Liver (tissue), 9 donors: Measurements from ENCODE around the gene ARRDC5. TPM values are rescaled to one million over a fixed set of nuclear protein-coding genes. Genes with fewer than 3 reads are reported as not detected.

Experiments used
- DNase-seq: peaks from one replicate; pipeline ENCODE4 v3.0.0-alpha.2; 2017; ENCODE audit warnings: low spot score
- H3K27ac ChIP-seq, 2 donors: one replicate each; pipeline ENCODE4 v1.7.0; 2013; ENCODE audit warnings: inconsistent platforms in 2 of 2, low read length in 2 of 2, control low read depth in 1 of 2, low read depth in 1 of 2, mild to moderate bottlenecking in 1 of 2
- H3K27me3 ChIP-seq, 4 donors: one replicate each; pipeline versions ENCODE4 v1.6.1 to v1.7.0; 2013; ENCODE audit warnings: low read length in 3 of 4, inconsistent platforms in 1 of 4, mild to moderate bottlenecking in 1 of 4, moderate library complexity in 1 of 4; ENCODE audit not compliant: control insufficient read depth in 4 of 4, insufficient read depth in 4 of 4
- H3K36me3 ChIP-seq, 4 donors: one replicate each; pipeline versions ENCODE4 v1.6.1 to v1.7.0; 2013; ENCODE audit warnings: low read length in 3 of 4, mild to moderate bottlenecking in 3 of 4, low read depth in 1 of 4, moderate library complexity in 1 of 4; ENCODE audit not compliant: control insufficient read depth in 4 of 4, insufficient read depth in 3 of 4
- H3K4me1 ChIP-seq, 4 donors: one replicate each; pipeline versions ENCODE4 v1.6.1 to v1.7.0; 2013; ENCODE audit warnings: low read length in 3 of 4, mild to moderate bottlenecking in 3 of 4, moderate library complexity in 1 of 4; ENCODE audit not compliant: control insufficient read depth in 4 of 4, insufficient read depth in 4 of 4
- H3K4me3 ChIP-seq, 3 donors: one replicate each; pipeline versions ENCODE4 v1.6.1 to v1.7.0; 2013; ENCODE audit warnings: low read length in 3 of 3, control low read depth in 1 of 3, low read depth in 1 of 3, mild to moderate bottlenecking in 1 of 3
- H3K9ac ChIP-seq, 2 donors: one replicate each; pipeline ENCODE4 v1.7.0; 2013; ENCODE audit warnings: low read length in 2 of 2, mild to moderate bottlenecking in 2 of 2, moderate library complexity in 2 of 2, control low read depth in 1 of 2, low read depth in 1 of 2
- H3K9me3 ChIP-seq, 4 donors: one replicate each; pipeline versions ENCODE4 v1.6.1 to v1.7.0; 2013; ENCODE audit warnings: low read length in 3 of 4; ENCODE audit not compliant: control insufficient read depth in 4 of 4
- CTCF ChIP-seq: fragments of 150-350 bp; IDR thresholded peaks from 2 replicates; pipeline ENCODE4 v1.5.1; 2017; ENCODE audit warnings: improper control_type of control experiment, low read depth, low read length; ENCODE audit not compliant: missing input control
- EGR1 ChIP-seq, 2 donors: IDR thresholded peaks; 2 replicates each; pipeline ENCODE4 v1.6.1; 2016 to 2018; ENCODE audit warnings: antibody characterized with exemption in 2 of 2, low read depth in 2 of 2
- FOXA1 ChIP-seq: IDR thresholded peaks from 2 replicates; pipeline ENCODE4 v1.6.1; 2016; ENCODE audit warnings: antibody characterized with exemption
- GABPA ChIP-seq, 2 donors: IDR thresholded peaks in 1 of 2; conservative IDR thresholded peaks in 1 of 2; 2 replicates each; pipeline ENCODE4 v1.6.1; 2016; ENCODE audit warnings: antibody characterized with exemption in 2 of 2, mild to moderate bottlenecking in 1 of 2, moderate library complexity in 1 of 2
- HNF4A ChIP-seq, 2 donors: conservative IDR thresholded peaks; 2 replicates each; pipeline ENCODE4 v1.6.1; 2016; ENCODE audit warnings: antibody characterized with exemption in 2 of 2, mild to moderate bottlenecking in 2 of 2
- HNF4G ChIP-seq: IDR thresholded peaks from 2 replicates; pipeline ENCODE4 v1.6.1; 2016; ENCODE audit warnings: antibody characterized with exemption
- JUND ChIP-seq, 2 donors: IDR thresholded peaks; 2 replicates each; pipeline ENCODE4 v1.6.1; 2016; ENCODE audit warnings: antibody characterized with exemption in 2 of 2
- NR2F2 ChIP-seq: IDR thresholded peaks from 2 replicates; pipeline ENCODE4 v1.6.1; 2016; ENCODE audit warnings: antibody characterized with exemption
- RAD21 ChIP-seq, 2 donors: IDR thresholded peaks; 2 replicates each; pipeline ENCODE4 v1.6.1; 2016; ENCODE audit warnings: antibody characterized with exemption in 2 of 2, mild to moderate bottlenecking in 2 of 2
- RXRA ChIP-seq, 2 donors: IDR thresholded peaks; 2 replicates each; pipeline ENCODE4 v1.6.1; 2017 to 2018; ENCODE audit warnings: antibody characterized with exemption in 2 of 2, mild to moderate bottlenecking in 1 of 2
- SP1 ChIP-seq: IDR thresholded peaks from 2 replicates; pipeline ENCODE4 v1.6.1; 2018; ENCODE audit warnings: antibody characterized with exemption, mild to moderate bottlenecking
- TAF1 ChIP-seq: conservative IDR thresholded peaks from 2 replicates; pipeline ENCODE4 v1.6.1; 2016; ENCODE audit warnings: antibody characterized with exemption, mild to moderate bottlenecking
- YY1 ChIP-seq: IDR thresholded peaks from 2 replicates; pipeline ENCODE4 v1.6.1; 2016; ENCODE audit warnings: antibody characterized with exemption, mild to moderate bottlenecking
- ZBTB33 ChIP-seq: IDR thresholded peaks from 2 replicates; pipeline ENCODE4 v1.6.1; 2016; ENCODE audit warnings: antibody characterized with exemption
- WGBS: extraction: QIAGEN DNeasy Blood & Tissue Kit; methylation state at CpG from one replicate; pipeline ENCODE4 v1.1.7; 2013; 5-methylcytosine and 5-hydroxymethylcytosine counted together
- polyA plus RNA-seq, 2 donors: library from polyadenylated mRNA; stranded (reverse) in 1 of 2; unstranded in 1 of 2; fragments of 200-250 nt in 1 of 2; fragments of >200 nt in 1 of 2; fragmentation: Nextera tagmentation in 1 of 2; extraction: Ambion mirVana in 1 of 2; gene quantifications; one replicate each; pipeline versions ENCODE4 v1.2.1 to v1.2.3, GENCODE V29; 2013 to 2015
- total RNA-seq, 2 donors: library from RNA; depleted of rRNA; stranded (reverse); fragments of >200 nt; gene quantifications; one replicate each; pipeline ENCODE4 v1.2.3, GENCODE V29; 2014
- TF ChIP-seq, protein P1 (sequence below): IDR thresholded peaks from 2 replicates; pipeline ENCODE4 v1.6.1; 2016; ENCODE audit warnings: antibody characterized with exemption
- TF ChIP-seq, protein P2 (sequence below): IDR thresholded peaks from 2 replicates; pipeline ENCODE4 v1.6.1; 2016; ENCODE audit warnings: antibody characterized with exemption
- donor health status: healthy.
- donor health status: healthy.
- donor health status: healthy.
- donor health status: healthy.
- donor health status: healthy.

ARRDC5 gene
- total and polyA plus RNA-seq, 4 donors: 0.05 to 0.25 TPM; not detected in 2

- Histone ChIP-seq H3K27me3 (no peaks in the 10 kb centered on the region), H3K27ac (no peak overlapping the region), H3K9ac (no peak overlapping the region), H3K9me3 (no peaks in the 10 kb centered on the region), H3K4me3 (no peak overlapping the region), H3K36me3 (no peaks in the 10 kb centered on the region), H3K4me1 (no peaks in the 10 kb centered on the region)
- WGBS: 95% methylated on average over 11 of the region's 11 CpGs
- DNase-seq: no peak
- TF ChIP-seq, protein P1, sequence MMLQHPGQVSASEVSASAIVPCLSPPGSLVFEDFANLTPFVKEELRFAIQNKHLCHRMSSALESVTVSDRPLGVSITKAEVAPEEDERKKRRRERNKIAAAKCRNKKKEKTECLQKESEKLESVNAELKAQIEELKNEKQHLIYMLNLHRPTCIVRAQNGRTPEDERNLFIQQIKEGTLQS: no peak
- TF ChIP-seq SP1: no peak
- no peak for TF ChIP-seq HNF4G
Measured at GRCh38 chr19:4879041-4879440, 23.7 kb downstream of the ARRDC5 start.

GRCh38 chr19:4878491-4878968, 24.2 kb downstream of the ARRDC5 start:
- H3K36me3 ChIP-seq: no peaks in the 10 kb centered on the region
- H3K4me3 ChIP-seq: no peak overlapping the region
- no peaks in the 10 kb centered on the region for H3K27me3 ChIP-seq
- H3K9ac ChIP-seq: no peak overlapping the region
- no peak overlapping the region for H3K27ac ChIP-seq
- no peak for TF ChIP-seq NR2F2
- TF ChIP-seq TAF1: no peak
- no peak for TF ChIP-seq RAD21 (IDR thresholded peaks at IDR 0.05)
- no peak for TF ChIP-seq SP1
- no peak for TF ChIP-seq JUND (IDR thresholded peaks at IDR 0.05)
- no peak for TF ChIP-seq FOXA1
- TF ChIP-seq GABPA (IDR thresholded peaks at IDR 0.05 in 1 of 2, conservative IDR thresholded peaks at IDR 0.05 in 1 of 2): no peak
- TF ChIP-seq ZBTB33: no peak
- TF ChIP-seq, protein P2, sequence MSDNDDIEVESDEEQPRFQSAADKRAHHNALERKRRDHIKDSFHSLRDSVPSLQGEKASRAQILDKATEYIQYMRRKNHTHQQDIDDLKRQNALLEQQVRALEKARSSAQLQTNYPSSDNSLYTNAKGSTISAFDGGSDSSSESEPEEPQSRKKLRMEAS: no peak
- no peak for TF ChIP-seq HNF4A (conservative IDR thresholded peaks at IDR 0.05)
- TF ChIP-seq RXRA (IDR thresholded peaks at IDR 0.05): no peak
- no peak for TF ChIP-seq YY1
- 63% methylated on average over 23 of the region's 23 CpGs for WGBS
- no peaks in the 10 kb centered on the region for H3K9me3 ChIP-seq
- H3K4me1 ChIP-seq: no peaks in the 10 kb centered on the region
- DNase-seq: no peak

GRCh38 chr19:4877753-4878490, 24.8 kb downstream of the ARRDC5 start:
- DNase-seq: no peak
- Histone ChIP-seq H3K27me3 (no peaks in the 10 kb centered on the region), H3K27ac (no peak overlapping the region), H3K36me3 (no peaks in the 10 kb centered on the region), H3K4me3 (no peak overlapping the region), H3K9ac (no peak overlapping the region), H3K4me1 (no peaks in the 10 kb centered on the region), H3K9me3 (no peaks in the 10 kb centered on the region)
- WGBS: 77% methylated on average over 30 of the region's 30 CpGs
- no peak for TF ChIP-seq HNF4A (conservative IDR thresholded peaks at IDR 0.05)
- no peak for TF ChIP-seq ZBTB33
- TF ChIP-seq YY1: no peak
- TF ChIP-seq, protein P1: no peak
- no peak for TF ChIP-seq EGR1 (IDR thresholded peaks at IDR 0.05; ENCODE audit: low read depth in 2 of 2)
- TF ChIP-seq RAD21 (IDR thresholded peaks at IDR 0.05): no peak
- TF ChIP-seq CTCF: no peak
- no peak for TF ChIP-seq FOXA1
- TF ChIP-seq HNF4G: no peak
